GM21529 (cell line): ENCODE measurements around the gene TOMM6.
"Not testable (repeated sequence)": the region's sequence is repeated elsewhere in the genome, so short reads cannot be mapped to it uniquely, and the experiment has no call there.

Source experiments
- ATAC-seq: cut with Tn5 transposase; IDR thresholded peaks from one replicate; pipeline ENCODE4 v1.9.1; 2021; ENCODE audit not compliant: unreplicated experiment

The TOMM6 gene

DNA sequence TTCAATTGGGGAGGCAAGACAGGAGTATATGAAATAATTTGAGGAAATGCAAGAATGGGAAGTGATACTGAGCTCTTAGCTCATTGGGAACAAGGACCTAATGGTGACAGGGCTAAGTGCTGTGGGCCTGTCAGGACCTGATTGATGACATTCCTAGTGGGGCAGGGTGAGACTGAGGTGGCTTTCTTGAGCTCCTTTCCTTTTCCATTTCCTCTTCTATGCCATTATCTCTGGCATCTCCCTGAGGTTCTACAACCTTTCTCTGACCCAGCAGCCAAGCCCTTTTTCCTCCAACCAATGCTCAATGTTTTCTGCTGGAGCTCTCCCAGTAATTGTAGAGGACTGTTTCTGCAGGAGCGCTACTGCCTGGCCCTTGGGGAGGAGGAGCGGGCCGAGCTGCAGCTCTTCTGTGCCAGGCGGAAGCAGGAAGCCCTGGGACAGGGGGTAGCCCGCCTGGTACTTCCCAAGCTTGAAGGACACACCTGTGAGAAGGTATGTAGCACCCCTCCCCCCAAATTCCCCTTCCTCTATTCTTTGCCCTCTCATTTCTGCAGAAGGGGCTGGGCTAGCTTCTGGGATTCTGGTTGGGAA is 2.8 kb upstream of the TOMM6 start:
- no peak for ATAC-seq

DNA sequence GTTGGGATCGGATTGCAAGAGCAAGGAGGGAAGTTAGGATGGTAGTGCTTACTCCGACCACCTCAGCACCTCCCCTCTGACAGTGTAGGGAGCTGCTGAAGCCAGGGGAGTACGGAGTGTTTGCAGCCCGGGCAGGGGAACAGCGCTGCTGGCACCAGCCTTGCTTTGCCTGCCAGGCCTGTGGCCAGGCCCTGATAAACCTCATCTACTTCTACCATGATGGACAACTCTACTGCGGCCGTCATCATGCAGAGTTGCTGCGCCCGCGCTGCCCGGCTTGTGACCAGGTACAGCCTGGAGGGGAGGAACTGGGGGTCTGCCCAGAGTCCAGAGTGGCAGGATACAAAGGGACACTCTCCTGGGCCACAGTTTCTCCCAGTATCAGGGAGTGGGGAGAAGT is 2.2 kb upstream of the TOMM6 start:
- no peak for ATAC-seq

DNA sequence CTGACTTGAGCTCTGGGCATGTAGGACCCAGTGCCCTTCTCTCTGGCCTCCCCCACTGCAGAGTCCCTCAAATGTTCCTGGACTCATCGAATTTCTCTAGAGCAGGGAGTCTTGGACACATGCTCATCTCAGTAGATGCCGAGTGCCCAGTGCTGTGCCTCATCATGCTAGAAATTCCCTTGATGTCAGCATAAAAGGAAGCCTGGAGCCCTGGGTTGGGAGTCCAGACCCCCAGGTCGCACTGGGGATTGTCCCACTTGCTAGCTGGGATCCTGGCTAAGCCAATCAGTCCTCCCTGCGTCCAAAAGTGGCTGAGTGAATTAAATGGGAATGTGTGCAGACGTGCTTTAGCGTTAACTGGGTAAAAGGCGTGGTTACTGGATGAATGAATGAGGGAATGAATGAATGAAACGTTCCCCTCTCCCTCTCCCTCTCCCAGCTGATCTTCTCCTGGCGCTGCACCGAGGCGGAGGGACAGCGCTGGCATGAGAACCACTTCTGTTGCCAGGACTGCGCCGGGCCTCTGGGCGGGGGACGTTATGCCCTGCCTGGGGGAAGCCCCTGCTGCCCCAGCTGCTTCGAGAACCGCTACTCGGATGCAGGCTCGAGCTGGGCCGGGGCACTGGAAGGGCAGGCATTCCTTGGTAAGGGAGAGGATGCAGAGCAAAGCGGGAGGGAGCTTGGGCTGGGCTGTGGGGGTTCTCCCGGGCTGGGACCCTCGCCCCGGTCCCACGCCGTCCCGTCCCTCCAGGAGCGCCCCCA is 1.6 kb upstream of the TOMM6 start:
- no peak for ATAC-seq

DNA sequence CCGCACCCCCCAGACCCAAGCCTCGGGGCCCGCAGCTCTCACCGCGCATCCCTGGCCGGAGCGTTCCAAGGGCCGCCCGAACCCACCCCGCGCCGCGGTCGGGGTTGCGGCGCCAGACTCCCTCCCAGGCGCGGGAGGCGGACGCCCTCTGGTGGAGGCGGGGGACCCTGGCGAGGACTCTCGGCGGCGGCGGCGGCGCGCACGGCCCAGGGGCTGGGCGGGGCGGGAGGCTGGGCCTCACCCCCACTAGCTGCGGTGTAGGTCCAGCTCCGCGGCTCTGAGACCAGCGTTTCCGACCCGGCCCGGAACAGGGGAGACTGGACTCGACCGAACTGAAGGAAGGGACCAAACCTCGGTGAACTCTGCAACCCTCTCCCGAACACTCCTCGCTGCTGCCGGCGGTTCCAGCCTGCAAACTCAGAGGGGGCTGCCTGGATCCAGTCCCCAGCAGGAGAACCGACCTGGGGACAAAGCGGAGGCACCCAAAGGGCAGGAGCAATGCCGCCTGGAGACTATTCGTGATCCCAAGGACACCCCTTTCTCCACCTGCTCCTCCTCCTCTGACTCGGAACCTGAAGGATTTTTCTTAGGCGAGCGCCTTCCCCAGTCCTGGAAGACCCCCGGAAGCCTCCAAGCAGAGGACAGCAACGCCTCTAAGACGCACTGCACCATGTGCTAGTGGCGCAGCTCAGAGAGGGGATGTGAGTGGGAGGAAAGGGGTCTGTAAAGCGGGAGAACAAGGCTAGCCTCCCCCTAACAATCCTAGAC is 859 bp upstream of the TOMM6 start:
- peak; percentile 51 for ATAC-seq

DNA sequence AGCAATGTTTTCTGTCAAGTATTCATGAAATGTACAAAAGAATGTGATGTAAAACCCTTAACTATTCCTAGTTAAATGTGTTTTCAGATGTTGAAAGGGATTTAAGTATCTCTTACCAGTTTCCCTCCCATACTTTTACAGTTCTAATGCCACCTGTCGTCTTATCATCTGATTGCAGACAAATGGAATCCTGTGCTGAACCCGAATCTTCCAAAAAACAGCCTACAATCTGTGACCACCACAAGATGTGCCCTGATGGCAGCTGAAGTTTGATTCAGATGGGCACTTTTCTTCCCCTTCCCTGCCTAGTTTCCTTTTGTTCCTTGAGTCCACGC is 1.9 kb downstream of the TOMM6 start:
- ATAC-seq, result no peak

DNA sequence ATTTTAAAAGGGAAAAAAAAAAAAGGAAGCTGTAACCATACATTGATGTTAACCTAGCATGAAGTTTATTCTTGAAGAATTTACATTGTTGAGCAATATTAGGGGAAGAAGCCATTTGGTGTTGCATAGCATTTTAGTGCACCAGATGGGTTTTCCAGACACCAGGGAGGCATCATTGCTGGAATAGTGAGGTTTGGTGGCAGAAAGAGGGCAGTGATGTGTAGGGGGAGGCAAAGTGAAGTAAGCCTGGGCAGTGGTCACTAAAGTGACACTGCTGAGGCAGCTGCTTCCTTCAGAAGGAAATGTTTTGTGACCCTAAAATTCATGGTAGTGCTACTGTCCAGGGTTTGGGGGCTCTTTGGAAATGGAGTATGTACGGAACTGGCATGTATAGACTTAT is 2.6 kb downstream of the TOMM6 start:
- ATAC-seq, result no peak

DNA sequence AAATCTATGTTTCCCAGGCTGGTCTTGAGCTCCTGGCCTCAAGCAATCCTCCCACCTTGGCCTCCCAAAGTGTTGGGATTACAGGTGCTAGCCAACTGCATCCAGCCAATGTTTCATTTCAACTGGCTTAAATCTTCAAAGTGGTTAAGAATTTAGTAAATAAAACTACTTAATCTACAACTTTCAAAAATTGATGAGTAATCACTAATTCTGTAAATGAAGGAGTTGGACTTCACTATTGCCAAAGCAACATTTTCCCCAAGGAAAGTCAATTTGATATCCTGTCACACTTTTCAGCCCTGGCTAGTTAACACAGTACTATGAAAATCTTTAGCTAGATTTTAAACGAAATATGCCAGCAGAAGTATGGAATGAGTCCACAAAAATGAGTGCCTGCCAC is 3.8 kb downstream of the TOMM6 start:
- ATAC-seq, result no peak

DNA sequence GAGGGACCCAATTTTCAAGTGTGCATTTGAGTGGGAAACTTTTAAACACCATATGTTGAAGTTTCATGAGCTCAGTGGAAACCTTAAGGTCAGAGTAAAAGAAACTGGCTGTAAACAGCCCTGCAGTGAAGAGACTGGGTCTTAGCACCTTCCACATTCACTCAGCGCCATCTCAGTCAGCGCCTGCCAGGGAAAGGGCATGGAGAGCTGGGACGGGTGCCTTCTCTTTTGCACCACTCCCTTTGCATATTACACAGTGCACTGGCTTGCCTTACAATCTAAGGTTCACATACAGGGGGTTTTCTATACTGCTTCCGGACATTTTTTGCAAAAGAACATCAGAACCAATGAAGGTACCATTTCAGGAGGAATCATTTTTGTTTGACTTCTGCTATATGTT is 4.5 kb downstream of the TOMM6 start:
- no peak for ATAC-seq

DNA sequence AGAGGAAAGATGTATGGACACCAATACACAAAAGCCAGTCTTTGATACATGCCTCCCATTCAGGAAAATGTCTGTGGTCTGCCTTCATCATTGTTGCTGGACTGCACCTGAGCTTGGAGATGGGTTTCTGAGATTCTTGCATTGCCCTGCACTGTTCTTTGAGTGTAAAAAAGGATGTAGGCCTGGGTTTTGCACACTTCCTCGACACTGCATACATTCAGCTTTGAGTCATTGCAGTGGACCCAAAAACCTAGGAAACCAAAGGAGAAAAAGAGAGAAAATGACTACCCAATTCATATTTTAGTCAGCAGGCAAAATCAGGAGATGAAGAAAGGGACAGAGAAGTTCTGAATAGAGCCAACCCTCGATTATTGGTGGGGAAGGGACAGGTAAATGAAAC is 9.0 kb downstream of the TOMM6 start:
- ATAC-seq, result no peak

DNA sequence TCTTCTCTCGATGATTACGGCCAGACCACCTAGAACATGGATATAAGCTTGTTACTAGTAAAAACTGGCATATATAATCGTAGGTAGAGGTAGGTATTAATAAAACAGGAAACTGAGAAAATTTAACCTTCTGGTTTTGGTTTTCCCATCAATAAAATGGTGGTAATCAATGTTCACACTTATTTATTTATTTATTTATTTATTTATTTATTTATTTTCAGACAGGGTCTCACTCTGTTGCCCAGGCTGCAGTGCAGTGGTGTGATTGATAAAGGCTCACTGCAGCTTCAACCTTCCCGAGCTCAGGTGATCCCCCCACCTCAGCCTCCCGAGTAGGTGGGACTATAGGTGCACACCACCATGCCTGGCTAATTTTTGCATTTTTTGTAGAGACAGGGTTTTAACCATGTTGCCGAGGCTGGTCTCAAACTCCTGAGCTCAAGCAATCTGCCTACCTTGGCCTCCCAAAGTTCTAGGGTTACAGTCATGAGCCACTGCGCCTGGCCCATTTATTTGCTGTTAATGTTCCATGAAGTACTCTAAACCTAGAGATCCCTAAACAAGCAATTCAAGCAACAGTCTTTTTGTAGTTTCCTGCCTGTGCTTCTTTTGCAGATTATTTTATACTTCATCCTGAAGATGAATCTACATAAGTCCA is 11.5 kb downstream of the TOMM6 start:
- no peak for ATAC-seq

DNA sequence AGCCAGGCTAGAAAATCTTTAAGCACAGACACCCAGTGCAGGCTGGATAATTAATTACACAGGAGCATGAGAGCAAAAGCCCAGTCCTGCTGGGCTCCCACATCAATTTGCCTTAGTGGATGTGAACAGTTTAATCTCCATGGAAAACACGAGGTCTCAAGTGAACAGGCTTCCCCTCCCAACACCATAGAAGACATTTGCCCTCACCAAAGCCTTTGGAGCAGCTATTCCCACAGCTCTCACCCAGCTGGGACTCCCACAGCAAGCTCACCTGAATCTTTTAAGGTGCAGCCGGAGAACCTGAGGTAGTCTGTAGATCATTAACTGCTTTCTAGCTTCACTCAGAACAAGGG is 12.0 kb downstream of the TOMM6 start:
- ATAC-seq, result no peak

DNA sequence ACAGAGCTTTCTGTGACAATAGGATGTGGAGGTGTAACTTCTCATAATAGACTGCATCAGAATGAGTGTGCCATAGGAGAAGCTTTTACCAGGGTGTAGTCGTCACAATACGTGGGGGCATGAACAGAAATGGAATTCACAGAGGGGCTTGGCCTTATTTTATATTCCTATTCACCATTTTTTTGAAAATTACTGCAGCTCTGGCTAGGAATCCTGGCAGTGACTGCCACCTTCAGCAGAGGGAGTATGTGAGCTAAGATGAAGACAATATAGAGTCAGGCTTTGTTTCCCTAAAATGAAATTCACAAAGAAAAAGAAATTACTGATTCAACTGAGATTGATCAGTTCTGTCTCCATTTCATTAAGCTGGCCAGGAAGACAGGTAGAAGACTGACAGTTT is 13.9 kb downstream of the TOMM6 start:
- ATAC-seq, result no peak

DNA sequence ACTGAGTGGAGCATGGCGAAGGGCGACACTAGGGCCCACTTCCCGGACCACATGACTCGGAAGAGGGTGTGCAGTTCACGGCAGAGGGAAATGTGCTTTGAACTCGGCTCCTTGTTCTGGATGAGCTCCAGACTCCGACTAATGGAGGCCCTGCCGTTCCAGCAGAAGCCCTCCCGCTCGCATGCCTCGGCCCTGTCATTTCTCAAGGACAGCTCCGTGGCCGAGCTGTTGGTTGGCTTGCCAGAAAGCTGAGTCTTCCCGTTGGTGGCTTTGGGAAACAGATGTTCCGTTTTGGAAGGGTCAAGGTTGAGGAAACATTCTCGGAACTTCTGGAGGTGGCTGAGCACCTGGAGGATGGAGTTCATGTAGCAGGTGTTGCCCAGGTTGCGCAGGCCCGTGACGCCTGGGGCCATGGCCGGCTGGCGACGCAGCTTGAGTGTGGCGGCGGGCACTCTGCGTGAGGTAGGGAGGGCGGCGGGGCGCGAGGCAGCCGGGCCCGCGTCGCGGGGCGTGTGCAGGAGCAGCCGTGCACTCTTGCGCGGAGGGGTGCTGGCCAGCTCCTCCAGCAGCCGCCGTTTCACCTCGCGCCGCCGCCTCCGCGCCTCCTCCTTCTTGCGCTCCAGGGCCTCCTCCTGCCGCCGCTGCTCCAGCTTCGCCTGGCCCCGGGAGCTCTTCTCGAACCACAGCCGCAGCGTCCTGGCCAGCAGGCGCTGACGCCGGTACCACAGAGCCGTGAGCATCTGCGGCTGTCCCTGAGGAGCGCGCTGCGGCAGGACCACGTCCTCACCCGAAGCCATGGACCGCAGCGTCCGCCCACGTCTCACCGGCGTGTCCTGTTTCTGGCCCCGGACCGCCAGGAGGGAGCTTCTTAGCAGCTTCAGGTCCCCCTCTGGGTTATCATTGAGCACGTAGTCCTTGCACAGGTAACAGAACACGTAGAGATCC is 18.6 kb downstream of the TOMM6 start:
- ATAC-seq, result no peak

DNA sequence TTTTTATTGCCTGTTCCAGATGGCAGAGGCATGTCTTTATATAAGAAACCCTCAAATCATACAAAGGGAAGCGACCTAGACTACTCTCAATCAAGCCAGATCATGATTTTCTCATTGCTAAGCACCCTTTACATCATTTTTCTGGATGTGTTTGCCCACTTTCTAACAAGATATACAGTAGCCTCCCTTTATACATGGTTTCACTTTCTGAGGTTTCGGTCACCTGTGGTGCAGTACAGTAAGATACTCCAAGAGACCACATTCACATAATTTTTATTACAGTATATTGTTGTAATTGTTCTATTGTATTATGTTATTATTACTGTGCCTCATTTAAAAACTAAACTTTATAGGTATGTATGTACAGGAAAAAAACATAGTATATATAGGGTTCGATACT is 23.6 kb downstream of the TOMM6 start:
- ATAC-seq, result no peak

DNA sequence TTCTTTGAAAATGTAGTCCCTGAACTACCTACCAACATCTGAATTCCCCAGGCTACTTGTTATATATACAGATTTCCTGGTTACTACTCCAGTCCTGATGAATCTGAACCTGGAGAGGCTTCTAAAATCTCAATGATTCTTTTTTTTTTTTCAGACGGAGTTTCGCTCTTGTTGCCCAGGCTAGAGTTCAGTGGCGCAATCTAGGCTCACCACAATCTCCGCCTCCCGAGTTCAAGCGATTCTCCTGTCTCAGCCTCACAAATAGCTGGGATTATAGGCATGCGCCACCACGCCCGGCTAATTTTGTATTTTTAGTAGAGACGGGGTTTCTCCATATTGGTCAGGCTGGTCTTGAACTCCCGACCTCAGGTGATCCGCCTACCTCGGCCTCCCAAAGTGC is 24.5 kb downstream of the TOMM6 start:
- not testable (repeated sequence) for ATAC-seq

DNA sequence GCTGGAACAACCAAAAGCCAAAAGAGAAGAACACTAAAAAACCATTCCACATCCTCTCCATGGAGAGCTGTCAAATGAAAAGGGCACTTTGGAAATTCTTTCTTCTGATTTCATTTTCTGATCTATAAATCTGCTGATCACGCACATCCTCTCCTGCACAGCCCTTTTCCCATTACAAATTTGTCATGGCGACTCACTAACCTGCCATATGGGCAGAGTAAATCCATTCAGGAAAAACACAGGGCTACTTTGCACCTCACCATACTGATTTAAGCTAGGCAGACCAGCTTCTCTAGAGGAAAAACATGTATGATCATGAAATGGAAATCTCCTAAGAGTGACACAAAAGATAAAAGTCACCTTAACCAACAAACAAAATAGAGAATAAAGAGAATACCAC is 26.0 kb downstream of the TOMM6 start:
- no peak for ATAC-seq

DNA sequence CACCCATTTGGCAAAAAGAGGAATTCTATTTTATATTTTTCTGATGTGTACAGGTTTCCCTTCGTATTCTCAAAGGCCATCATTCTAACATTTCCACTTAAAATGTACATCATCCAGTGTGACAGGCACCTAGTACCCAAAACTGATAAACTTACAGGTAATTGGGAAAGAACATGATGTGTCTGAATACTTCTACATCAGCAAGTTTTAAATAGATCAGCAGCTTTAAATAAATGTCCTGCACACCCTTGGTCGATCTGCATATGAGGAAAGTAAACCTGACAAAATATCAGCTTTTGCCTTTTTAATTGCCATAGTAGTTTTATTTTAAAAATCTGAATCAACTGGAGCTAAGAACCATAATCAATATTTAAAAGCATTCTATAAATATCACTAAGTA is 26.5 kb downstream of the TOMM6 start:
- ATAC-seq, result no peak

DNA sequence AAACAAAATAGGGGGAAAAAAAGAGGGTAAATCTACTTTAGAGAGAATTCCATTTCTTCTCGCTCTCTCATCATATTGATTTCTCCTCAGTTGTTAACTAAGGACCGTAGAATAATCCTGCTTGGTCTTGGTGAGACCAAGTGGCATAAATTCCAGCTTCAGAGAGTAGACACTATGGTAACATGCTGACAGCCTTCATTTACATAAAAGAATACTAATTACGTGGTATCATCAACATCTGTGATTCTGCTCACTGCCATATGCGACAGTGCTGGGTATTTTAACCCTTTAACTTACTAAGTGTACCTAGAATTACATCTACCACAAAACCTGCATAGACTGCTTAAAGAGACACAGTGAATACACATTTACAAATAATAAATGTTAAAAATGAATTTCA is 27.1 kb downstream of the TOMM6 start:
- no peak for ATAC-seq

DNA sequence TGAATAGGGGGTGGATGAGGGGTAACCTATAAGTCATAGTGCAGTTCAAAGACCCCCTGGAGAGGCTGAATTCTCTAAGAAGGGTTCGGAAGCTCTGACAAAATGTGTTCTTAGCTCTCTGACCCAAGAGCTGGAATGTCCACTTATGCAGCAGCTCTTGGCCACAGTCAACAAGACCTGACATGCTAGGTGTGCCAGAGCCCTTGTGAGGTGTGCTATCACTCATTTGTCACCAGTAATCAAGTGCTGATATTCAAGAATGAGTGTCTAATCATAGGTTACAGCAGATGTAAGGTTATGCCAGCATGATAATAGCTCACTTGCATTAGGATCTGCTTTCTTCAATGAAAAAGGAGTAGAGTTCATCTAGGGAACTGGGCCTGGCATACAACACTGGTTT is 28.1 kb downstream of the TOMM6 start:
- ATAC-seq, result no peak

DNA sequence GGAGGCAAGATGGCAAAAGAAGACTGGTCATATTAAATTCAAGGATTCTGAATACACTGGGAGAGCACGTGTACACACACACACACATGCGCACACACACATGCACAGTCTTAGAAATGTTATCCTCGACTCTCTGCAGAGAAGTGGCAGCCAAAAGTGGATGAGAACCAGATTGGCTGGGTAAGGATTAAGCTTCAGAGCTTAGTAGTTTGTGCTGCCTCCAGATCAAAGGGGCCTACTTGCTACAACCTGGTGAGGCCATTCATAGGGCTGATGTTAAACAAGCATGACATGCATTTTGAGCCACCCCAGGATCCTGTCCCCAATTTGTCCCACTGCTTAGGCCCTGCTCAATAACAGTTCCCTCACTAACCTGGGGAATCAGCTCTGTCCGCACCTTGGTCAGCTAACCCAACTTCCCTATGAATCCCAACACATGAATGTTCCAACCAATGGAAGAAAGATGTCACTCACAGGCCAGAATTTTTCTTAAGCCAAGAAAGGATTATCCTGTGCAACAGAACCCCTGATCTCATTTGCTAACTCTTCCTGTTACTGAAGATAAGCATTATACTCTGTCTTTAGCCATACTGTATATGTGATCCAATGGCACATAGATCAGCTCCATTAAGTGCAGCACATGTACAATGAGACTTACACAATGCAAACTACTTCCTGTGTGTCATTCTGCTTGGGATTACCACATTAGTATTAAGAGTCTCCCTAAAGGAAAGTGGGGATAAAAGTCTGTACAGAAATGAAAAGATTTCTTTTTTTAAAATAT is 31.0 kb downstream of the TOMM6 start:
- no peak for ATAC-seq
